HG02840 (cell line): ENCODE data around the gene PSRC1.

Source experiments
- ATAC-seq: cut with Tn5 transposase; IDR thresholded peaks from one replicate; pipeline ENCODE4 v1.9.1; 2021; ENCODE audit warnings: mild to moderate bottlenecking, moderate library complexity, moderate number of reproducible peaks; ENCODE audit not compliant: unreplicated experiment, low FRiP score

The PSRC1 gene

DNA sequence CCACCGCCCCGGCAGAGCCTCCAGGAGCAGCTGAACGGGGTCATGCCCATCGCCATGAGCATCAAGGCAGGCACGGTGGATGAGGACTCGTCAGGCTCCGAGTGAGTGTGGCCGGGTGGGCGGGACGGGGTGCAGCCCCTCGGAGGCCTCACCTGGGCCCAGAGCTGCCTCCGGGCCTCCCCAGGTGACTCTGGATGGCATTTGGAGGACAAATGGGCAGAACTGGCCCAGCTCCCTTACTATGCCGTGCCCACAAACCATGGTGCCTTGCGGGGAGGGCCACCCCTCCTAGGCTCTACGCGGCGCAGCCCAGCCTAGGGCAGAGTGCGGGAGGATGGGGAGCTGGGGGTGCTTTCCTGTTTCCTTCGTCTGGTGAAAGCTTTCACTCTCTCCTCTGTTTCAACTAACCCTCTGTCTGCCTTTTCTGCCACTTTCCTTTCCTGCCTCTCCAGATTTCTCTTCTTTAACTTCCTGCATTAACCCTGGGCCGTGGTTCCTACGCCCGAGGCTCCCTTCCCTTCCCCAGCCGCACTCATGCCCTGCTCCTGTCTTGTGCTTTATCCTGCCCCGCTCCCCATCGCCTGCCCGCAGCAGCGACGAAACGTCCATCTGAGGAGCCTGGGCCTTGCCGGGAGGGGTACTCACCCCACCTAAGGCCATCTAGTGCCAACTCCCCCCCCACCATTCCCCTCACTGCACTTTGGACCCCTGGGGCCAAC, 9.2 kb downstream of the PSRC1 start:
- ATAC-seq = no peak

DNA sequence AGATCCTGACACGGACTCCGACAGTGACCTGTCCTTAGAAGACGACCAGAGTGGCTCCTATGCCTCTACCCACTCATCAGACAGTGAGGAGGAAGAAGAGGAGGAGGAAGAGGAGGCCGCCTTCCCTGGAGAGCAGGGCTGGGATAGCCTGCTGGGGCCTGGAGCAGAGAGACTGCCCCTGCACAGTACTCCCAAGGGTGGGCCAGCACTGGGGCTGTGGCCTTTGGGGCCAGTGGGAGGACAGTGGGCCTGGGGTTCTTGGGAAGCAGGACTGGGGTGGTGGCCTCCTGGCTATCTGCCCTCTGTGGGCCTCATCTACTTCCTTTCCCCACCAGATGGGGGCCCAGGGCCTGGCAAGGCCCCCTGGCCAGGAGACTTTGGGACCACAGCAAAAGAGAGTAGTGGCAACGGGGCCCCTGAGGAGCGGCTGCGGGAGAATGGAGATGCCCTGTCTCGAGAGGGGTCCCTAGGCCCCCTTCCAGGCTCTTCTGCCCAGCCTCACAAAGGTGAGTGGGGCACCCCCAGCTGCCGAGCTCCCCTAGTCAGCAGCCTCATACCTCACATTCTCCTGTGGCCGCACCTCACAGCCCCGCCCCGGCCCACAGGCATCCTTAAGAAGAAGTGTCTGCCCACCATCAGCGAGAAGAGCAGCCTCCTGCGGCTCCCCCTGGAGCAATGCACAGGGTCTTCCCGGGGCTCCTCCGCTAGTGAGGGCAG, 10.0 kb downstream of the PSRC1 start:
- ATAC-seq = no peak

GRCh38 chr1:109272021-109272799, 10.7 kb downstream of the PSRC1 start:
- ATAC-seq = no peak

DNA sequence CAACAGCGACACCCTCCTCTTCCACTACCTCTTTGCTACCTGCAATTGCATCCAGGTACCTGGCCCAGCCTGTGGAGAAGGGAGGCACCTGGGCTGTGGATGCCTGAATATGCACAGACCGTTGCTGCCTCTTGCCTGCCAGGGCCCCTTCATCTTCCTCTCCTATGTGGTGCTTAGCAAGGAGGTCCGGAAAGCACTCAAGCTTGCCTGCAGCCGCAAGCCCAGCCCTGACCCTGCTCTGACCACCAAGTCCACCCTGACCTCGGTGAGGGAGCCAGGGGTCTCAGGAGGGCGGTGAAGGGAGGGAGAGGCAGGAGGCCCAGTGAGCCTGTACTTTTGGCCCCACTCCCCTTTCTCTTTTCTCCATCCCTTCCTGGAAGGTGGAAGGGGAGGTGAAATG, 11.5 kb downstream of the PSRC1 start:
- ATAC-seq = no peak

DNA sequence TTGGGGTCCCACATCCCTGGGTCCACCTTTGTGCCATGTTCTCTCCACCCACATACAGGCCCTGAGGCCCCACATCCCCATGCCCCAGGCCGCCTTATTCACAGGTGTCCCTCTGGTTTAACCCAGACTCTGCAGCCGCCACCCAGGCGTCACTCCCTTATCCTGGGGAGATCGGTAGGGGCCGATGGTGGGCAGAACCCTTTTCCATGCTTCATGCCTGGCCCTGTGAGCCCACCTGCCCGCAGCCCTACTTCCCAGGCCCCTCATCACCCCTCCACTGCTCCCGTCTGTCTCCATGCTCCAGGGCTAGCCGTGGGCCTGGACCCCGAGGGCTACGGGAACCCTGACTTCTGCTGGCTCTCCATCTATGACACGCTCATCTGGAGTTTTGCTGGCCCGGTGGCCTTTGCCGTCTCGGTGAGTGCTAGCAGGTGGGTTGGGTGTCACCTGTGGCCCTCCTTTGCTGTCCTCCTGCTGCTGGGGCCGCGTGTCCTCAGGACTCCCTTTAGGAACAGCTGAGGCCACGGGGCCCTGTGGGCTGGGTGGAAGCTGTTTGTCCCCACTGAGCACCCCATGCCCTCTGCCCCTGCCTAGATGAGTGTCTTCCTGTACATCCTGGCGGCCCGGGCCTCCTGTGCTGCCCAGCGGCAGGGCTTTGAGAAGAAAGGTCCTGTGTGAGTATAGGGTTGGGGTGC, 12.2 kb downstream of the PSRC1 start:
- ATAC-seq = no peak

- no peak for ATAC-seq
Measured at GRCh38 chr1:109269981-109270622, 12.8 kb downstream of the PSRC1 start.

DNA sequence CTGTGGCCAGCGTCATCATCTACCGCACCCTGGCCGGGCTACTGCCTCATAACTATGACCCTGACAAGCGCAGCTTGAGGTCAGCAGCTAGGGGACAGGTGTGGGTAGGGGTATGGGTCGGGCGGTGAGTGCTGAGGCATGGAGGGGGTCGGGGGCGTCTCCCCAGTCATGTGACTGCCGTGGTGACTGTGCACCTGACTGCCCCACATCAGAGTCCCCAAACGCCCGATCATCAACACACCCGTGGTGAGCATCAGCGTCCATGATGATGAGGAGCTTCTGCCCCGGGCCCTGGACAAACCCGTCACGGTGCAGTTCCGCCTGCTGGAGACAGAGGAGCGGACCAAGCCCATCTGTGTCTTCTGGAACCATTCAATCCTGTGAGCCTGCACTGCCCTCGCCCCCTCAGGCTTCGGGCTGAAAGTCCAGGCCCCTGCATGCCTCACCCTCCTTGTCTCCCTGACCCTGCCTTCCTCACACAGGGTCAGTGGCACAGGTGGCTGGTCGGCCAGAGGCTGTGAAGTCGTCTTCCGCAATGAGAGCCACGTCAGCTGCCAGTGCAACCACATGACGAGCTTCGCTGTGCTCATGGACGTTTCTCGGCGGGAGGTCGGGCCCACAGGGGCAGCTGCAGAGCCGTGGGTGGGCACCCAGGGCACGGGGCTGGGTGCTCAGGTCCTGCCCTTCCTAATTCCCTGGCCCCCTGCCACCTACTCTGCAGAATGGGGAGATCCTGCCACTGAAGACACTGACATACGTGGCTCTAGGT, 13.5 kb downstream of the PSRC1 start:
- ATAC-seq = no peak

DNA sequence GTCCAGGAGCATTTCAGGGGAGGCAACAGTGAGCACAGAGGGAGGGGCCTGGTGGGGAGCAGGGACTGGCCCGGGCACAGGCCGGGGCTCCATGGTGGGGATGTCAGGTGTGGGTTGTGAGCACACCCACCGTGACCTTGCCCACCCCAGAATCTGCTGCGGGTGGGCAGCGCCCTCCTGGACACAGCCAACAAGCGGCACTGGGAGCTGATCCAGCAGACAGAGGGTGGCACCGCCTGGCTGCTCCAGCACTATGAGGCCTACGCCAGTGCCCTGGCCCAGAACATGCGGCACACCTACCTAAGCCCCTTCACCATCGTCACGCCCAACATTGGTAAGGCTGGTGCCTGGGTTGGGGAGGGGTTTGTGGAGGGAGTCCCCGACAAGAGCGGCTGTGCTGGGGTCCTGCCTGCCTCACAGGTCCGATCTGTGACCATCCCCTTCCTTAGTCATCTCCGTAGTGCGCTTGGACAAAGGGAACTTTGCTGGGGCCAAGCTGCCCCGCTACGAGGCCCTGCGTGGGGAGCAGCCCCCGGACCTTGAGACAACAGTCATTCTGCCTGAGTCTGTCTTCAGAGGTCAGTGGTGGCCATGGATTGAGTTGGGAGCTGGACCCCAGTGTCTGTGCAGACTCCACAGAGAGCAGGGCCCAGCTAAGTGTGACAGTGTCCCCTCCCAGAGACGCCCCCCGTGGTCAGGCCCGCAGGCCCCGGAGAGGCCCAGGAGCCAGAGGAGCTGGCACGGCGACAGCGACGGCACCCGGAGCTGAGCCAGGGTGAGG, 14.3 kb downstream of the PSRC1 start:
- no peak for ATAC-seq

DNA sequence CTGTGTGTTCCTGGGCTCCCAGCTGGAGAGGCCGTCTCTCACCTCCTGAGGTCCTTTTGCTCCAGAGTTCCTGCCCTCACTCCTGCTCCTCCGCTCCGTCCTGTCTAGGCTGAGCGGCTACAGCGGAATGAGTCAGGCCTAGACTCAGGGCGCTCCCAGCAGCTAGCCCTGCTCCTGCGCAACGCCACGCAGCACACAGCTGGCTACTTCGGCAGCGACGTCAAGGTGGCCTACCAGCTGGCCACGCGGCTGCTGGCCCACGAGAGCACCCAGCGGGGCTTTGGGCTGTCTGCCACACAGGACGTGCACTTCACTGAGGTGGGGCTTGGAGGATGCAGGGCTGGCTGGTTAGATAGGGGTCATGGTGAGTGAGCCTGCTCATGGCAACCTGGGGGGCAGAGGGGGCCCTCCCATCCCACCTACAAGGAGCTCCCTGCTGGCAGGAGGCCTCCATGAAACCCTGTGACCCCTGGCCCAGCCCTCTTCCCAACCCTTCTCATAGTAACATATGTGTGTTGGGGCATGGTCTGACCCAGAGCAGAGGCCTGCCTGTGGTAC, 15.1 kb downstream of the PSRC1 start:
- ATAC-seq = no peak

- no peak for ATAC-seq
Measured at GRCh38 chr1:109266965-109267364, 16.0 kb downstream of the PSRC1 start.

DNA sequence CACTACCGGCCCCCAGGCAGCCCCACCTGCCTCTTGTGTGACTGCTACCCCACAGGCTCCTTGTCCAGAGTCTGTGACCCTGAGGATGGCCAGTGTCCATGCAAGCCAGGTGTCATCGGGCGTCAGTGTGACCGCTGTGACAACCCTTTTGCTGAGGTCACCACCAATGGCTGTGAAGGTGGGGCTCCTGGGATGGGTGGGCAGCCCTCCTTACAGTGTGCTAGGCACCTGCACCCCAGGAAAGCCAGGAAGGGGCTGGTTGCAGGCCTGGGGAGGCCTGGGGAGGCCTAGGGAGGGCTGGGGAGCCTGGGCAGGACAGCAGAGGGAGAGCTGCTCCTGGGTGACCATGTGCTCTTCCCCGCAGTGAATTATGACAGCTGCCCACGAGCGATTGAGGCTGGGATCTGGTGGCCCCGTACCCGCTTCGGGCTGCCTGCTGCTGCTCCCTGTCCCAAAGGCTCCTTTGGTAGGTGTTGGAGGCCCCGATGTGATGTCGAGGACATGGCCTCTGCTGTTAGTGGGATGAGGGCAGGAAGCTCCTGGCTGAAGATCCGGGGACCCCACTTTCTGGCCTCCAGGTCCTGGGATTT, 17.1 kb downstream of the PSRC1 start:
- ATAC-seq = no peak

GRCh38 chr1:109265016-109265415, 17.9 kb downstream of the PSRC1 start:
- no peak for ATAC-seq

- no peak for ATAC-seq
Measured at GRCh38 chr1:109264379-109264755, 18.6 kb downstream of the PSRC1 start.

- no peak for ATAC-seq
Measured at GRCh38 chr1:109263597-109264378, 19.2 kb downstream of the PSRC1 start.

DNA sequence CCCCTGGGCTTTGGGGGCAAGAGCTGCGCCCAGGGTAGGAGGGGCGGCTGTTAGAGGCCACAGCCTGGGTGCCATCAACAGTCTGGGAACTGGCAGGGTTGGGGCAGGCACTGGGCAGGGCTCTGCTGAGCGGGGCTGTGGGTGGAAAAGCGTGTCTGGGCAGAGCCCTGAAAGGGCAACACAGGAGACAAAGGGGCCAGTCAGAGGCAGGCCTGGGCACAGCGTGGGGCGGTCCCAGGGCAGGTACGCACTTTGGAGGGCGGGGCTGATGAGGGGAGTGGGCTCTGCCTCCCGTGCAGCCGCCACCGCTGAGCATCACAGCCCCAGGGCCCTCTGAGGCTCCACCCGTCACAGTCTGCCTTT, 19.7 kb downstream of the PSRC1 start:
- ATAC-seq = no peak

- ATAC-seq = no peak
Measured at GRCh38 chr1:109262231-109263055, 20.5 kb downstream of the PSRC1 start.

DNA sequence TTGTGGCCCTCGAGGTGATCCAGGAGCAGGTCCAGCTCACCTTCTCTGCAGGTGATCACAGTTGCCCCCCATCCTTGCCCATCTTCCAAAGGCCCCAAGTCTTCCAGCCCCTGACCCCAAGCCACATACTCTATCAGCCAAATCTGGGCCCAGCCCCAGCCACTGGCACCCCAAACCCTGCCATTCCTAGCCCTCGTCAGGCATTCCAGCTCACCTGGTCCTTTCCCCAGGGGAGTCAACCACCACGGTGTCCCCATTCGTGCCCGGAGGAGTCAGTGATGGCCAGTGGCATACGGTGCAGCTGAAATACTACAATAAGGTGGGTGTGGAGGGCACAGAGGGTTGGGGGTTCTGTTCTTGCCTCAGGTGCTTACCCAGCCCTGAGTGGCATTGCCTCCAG, 21.4 kb downstream of the PSRC1 start:
- no peak for ATAC-seq
